ENCODE data around the gene ATP6V1A.

Gene ATP6V1A

DNA sequence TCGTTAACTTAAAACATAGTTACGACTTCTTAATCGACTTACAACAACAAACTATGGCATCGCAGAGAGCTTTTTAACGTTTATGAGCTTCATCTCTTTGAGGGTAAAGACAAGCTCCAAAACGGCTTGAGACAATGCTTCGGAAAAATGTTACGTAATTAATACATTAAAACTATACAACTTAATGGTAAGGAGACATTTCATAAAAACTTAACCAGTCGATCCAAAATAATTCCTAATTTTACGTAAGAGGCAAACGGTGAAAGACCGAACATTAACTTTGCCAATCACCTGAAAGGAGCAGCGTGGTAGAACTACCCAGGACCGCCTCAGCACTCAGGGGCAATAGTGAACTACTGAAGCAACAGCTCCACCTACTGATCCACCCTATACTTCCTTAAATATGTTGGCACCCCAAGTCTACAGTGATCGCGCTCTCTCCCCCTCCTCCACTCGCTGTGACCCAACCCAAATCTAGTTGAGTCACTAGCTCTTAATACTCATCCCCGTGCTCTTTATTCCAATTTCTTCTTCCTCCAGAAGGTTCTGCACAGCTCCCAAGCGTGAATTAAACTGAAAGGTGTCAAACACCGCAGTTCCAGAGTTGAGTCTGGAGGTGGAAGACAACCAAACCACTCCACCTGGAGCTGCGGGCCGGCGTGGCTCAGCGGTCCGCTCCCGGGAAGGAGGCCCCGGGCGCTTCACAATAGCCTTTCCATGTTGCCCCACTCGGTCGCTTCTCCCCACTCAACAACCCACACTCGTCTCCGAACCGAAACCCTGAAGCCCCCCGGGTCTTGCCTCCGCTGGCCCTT, 1.7 kb upstream of the ATP6V1A start:
- Histone ChIP-seq H3K27ac (ENCODE audit: low read length) (peak overlapping the region; percentile 100), H2AFZ (ENCODE audit: low read depth, low read length) (peak overlapping the region; percentile 100), H3K4me2 (ENCODE audit: insufficient read depth, low read length) (peak overlapping the region; percentile 92), H3K9me3 (ENCODE audit: insufficient read depth, low read length, severe bottlenecking) (no peaks in the 10 kb centered on the region), H3K4me3 (ENCODE audit: low read depth in 1 of 2, low read length in 2 of 2) (peak overlapping the region; percentile 80 to 99), H3K4me1 (ENCODE audit: insufficient read depth, low read length) (peaks cover 57% of the 10 kb centered on the region), H3K79me2 (ENCODE audit: insufficient read depth, low read length) (peaks cover 94% of the 10 kb centered on the region), H4K20me1 (ENCODE audit: insufficient read depth, low read length) (peaks cover 42% of the 10 kb centered on the region; the same call in 1 of the 2 replicates), H3K36me3 (ENCODE audit: insufficient read depth, low read length) (peaks cover 18% of the 10 kb centered on the region), H3K27me3 (ENCODE audit: insufficient read depth, low read length, poor library complexity) (no peaks in the 10 kb centered on the region), H3K9ac (ENCODE audit: low read depth, low read length) (peak overlapping the region; percentile 95)
- ATAC-seq (ENCODE audit: insufficient read depth, low read depth) (peak; percentile 76), DNase-seq (peak; percentile 76)
- no peak for TF ChIP-seq EZH2 (IDR thresholded peaks at IDR 0.05; ENCODE audit: borderline replicate concordance, low read depth, low read length, severe bottlenecking)
- TF ChIP-seq, protein P1, sequence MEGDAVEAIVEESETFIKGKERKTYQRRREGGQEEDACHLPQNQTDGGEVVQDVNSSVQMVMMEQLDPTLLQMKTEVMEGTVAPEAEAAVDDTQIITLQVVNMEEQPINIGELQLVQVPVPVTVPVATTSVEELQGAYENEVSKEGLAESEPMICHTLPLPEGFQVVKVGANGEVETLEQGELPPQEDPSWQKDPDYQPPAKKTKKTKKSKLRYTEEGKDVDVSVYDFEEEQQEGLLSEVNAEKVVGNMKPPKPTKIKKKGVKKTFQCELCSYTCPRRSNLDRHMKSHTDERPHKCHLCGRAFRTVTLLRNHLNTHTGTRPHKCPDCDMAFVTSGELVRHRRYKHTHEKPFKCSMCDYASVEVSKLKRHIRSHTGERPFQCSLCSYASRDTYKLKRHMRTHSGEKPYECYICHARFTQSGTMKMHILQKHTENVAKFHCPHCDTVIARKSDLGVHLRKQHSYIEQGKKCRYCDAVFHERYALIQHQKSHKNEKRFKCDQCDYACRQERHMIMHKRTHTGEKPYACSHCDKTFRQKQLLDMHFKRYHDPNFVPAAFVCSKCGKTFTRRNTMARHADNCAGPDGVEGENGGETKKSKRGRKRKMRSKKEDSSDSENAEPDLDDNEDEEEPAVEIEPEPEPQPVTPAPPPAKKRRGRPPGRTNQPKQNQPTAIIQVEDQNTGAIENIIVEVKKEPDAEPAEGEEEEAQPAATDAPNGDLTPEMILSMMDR (IDR thresholded peaks at IDR 0.05; ENCODE audit: borderline replicate concordance, extremely low read depth, low read length, poor library complexity, severe bottlenecking), result peak; percentile 89

DNA sequence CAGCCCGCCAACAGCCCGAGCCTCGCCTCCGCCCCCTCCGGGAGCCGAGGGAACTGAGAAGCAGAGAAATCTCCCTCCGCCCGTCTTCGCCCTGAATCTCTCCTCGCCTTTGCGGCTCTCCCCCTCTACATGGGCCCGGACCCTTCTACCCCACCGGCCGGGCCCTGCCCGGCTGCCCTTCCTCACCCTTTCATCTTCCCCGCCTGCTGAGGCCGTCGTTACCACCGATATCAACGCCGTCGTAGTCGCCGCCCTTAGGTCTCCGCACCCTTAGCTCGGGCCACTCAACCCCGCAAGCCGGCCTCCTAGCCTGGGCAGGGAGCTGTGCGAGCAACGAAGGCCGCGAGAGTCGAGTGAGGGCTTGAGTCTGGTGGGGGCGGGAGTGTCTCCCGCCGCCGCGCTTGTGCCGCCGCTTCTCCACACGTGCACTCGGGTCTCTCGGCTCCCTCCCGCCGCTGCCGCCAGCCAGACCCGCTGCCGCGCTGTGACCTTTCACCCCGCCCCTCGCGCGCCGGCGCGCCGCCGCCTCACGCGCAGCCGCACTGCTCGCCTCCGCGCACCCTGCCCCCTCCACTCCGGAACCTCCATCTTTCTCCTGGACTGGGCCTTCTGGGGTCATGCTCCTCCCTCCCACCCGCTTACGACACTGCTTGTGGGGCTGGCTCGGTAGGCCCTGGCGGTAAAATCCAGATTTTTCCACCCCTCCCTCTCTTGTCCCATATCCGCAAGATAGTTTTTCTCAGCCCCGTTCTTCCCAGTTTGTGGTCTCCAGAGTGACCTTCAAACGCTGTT, 883 bp upstream of the ATP6V1A start, which contains the start of gene NAA50:
Gene NAA50, minus strand, starts transcription at position 494 of the 792 bp plus-strand sequence. Its CDS starts 300 bp downstream, at position 194.
- Histone ChIP-seq H3K27ac (ENCODE audit: low read length) (peak within 1 kb of the TSS; percentile 100), H3K4me1 (ENCODE audit: insufficient read depth, low read length) (peaks cover 57% of the 10 kb centered on the region), H2AFZ (ENCODE audit: low read depth, low read length) (peak within 1 kb of the TSS; percentile 100), H3K9ac (ENCODE audit: low read depth, low read length) (peak within 1 kb of the TSS; percentile 95), H3K27me3 (ENCODE audit: insufficient read depth, low read length, poor library complexity) (no peaks in the 10 kb centered on the region), H3K36me3 (ENCODE audit: insufficient read depth, low read length) (peaks cover 17% of the 10 kb centered on the region), H4K20me1 (ENCODE audit: insufficient read depth, low read length) (peaks cover 38% of the 10 kb centered on the region; the same call in 1 of the 2 replicates), H3K9me3 (ENCODE audit: insufficient read depth, low read length, severe bottlenecking) (no peaks in the 10 kb centered on the region), H3K4me2 (ENCODE audit: insufficient read depth, low read length) (peak within 1 kb of the TSS; percentile 92), H3K79me2 (ENCODE audit: insufficient read depth, low read length) (peaks cover 86% of the 10 kb centered on the region), H3K4me3 (ENCODE audit: low read depth in 1 of 2, low read length in 2 of 2) (peak within 1 kb of the TSS; percentile 80 to 99)
- ATAC-seq (ENCODE audit: insufficient read depth, low read depth) (peak; percentile 75), DNase-seq (peak; percentile 96)
- TF ChIP-seq EZH2 (IDR thresholded peaks at IDR 0.05; ENCODE audit: borderline replicate concordance, low read depth, low read length, severe bottlenecking), result no peak
- TF ChIP-seq, protein P1 (IDR thresholded peaks at IDR 0.05; ENCODE audit: borderline replicate concordance, extremely low read depth, low read length, poor library complexity, severe bottlenecking), result no peak

DNA sequence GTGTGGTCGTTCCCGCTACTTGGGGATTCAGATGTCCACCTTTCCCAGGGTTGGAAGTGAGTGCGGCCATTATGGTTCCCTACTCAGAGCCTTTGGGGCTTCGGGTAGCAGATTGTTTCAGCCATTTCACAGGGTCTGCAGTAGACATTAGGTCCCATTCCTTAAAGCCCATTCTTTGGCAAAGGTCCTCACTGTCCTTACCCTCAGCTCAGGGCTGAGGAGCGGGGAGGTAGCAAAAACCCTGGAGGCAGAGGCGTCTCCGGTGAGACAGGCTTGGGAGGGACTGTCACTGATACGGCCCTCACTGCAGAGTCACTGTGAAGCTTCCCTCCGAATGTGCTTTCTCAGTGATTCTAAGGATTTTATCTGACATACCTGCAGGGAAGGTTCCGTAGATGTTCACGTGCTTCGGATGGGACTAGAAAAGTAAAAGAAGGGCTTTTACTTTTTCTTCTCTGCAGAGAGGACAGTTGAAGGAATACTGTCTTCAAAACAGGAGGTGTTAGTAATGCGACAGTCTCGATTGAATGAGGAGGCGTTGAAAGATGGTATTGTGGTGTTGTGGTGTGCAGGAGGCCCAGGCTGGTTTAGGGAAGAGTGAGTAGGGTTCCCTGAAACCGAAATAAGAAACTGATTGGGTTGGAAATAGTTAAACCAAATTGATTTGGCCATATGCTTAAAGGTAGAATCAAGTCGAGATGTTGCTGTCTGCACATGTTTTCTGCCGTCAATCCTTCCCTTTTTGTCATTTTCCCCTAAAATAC, 630 bp downstream of the ATP6V1A start:
- H3K36me3 ChIP-seq (ENCODE audit: insufficient read depth, low read length), result peaks cover 9% of the 10 kb centered on the region
- H3K4me2 ChIP-seq (ENCODE audit: insufficient read depth, low read length), result peak overlapping the region; percentile 92
- H3K27ac ChIP-seq (ENCODE audit: low read length), result peak overlapping the region; percentile 100
- H3K4me1 ChIP-seq (ENCODE audit: insufficient read depth, low read length), result peaks cover 51% of the 10 kb centered on the region
- H3K9me3 ChIP-seq (ENCODE audit: insufficient read depth, low read length, severe bottlenecking), result no peaks in the 10 kb centered on the region
- H3K27me3 ChIP-seq (ENCODE audit: insufficient read depth, low read length, poor library complexity), result no peaks in the 10 kb centered on the region
- H4K20me1 ChIP-seq (ENCODE audit: insufficient read depth, low read length), result peaks cover 25% of the 10 kb centered on the region; the same call in 1 of the 2 replicates
- peak overlapping the region; percentile 95 for H3K9ac ChIP-seq (ENCODE audit: low read depth, low read length)
- peak overlapping the region; percentile 100 for H2AFZ ChIP-seq (ENCODE audit: low read depth, low read length)
- TF ChIP-seq, protein P1 (IDR thresholded peaks at IDR 0.05; ENCODE audit: borderline replicate concordance, extremely low read depth, low read length, poor library complexity, severe bottlenecking), result no peak
- TF ChIP-seq EZH2 (IDR thresholded peaks at IDR 0.05; ENCODE audit: borderline replicate concordance, low read depth, low read length, severe bottlenecking), result no peak
- H3K4me3 ChIP-seq (ENCODE audit: low read depth in 1 of 2, low read length in 2 of 2), result peak overlapping the region; percentile 80 to 99
- DNase-seq (peak; percentile 27), ATAC-seq (ENCODE audit: insufficient read depth, low read depth) (no peak)
- peaks cover 71% of the 10 kb centered on the region for H3K79me2 ChIP-seq (ENCODE audit: insufficient read depth, low read length)

Measured in DND-41 (cell line).